SK-N-SH (cell line): ENCODE measurements around the gene SDCCAG8. TPM values are rescaled to one million over a fixed set of nuclear protein-coding genes. Genes with fewer than 3 reads are reported as not detected.
A peak's percentile ranks its signal among the peaks of the same experiment; 100 is the strongest.

Experiments used
- CTCF ChIA-PET: fragments of 300-600, 350-600 bp; formaldehyde crosslinking; extraction: SDS; loops from one replicate; lab custom pipeline; 2021; lab: Yijun Ruan, JAX
- POLR2A ChIA-PET: fragments of 350-600 bp; sonication (Branson Sonifier 250); formaldehyde crosslinking; extraction: SDS; loops from one replicate; lab custom pipeline; 2020; ENCODE audit warnings: antibody characterized with exemption, inconsistent platforms; lab: Yijun Ruan, JAX
- DNase-seq: peaks from one replicate; pipeline ENCODE4 v3.0.0; 2012
- H2AFZ ChIP-seq: fragments of 200-600 bp; sonication (generic); 2 replicates; pipeline ENCODE4 v1.8.1; 2016; ENCODE audit warnings: antibody characterized with exemption, mild to moderate bottlenecking, low read depth
- H3F3A ChIP-seq: fragments of 200-600 bp; sonication (generic); replicated peaks from 2 replicates; pipeline ENCODE3; 2016; ENCODE audit warnings: antibody characterized with exemption, mild to moderate bottlenecking; ENCODE audit not compliant: insufficient read depth
- H3K27ac ChIP-seq, 2 experiments: fragments of 200-500 bp in 1 of 2; fragments of 200-600 bp in 1 of 2; sonication (Bioruptor generic) in 1 of 2; sonication (generic), shearing (Covaris generic) in 1 of 2; 2 replicates each; pipeline versions ENCODE4 v1.5.1 to v1.6.1; 2014 to 2016; ENCODE audit warnings: low read depth in 2 of 2, inconsistent platforms in 1 of 2, low read length in 1 of 2, mild to moderate bottlenecking in 1 of 2, mixed read lengths in 1 of 2
- H3K27me3 ChIP-seq: fragments of 200-600 bp; sonication (generic), shearing (Covaris generic); 2 replicates; pipeline ENCODE4 v1.6.1; 2016; ENCODE audit warnings: mixed run types; ENCODE audit not compliant: insufficient read depth
- H3K36me3 ChIP-seq, 2 experiments: fragments of 200-500 bp in 1 of 2; fragments of 200-600 bp in 1 of 2; sonication (Bioruptor generic) in 1 of 2; sonication (generic) in 1 of 2; replicated peaks in 1 of 2; 2 replicates each; pipeline versions ENCODE3 to v1.5.1; 2014 to 2016; ENCODE audit warnings: low read length in 1 of 2, mild to moderate bottlenecking in 1 of 2; ENCODE audit not compliant: insufficient read depth in 2 of 2, control insufficient read depth in 1 of 2
- H3K4me1 ChIP-seq, 2 experiments: fragments of 200-500 bp in 1 of 2; fragments of 200-600 bp in 1 of 2; sonication (Bioruptor generic) in 1 of 2; sonication (generic), shearing (Covaris generic) in 1 of 2; 2 replicates each; pipeline versions ENCODE4 v1.5.1 to v1.6.1; 2014 to 2016; ENCODE audit warnings: low read depth in 1 of 2, low read length in 1 of 2, mixed run types in 1 of 2; ENCODE audit not compliant: insufficient read depth in 2 of 2, control insufficient read depth in 1 of 2
- H3K4me2 ChIP-seq: fragments of 200-600 bp; sonication (generic), shearing (Covaris generic); 2 replicates; pipeline ENCODE4 v1.6.1; 2017; ENCODE audit warnings: mixed run types
- H3K4me3 ChIP-seq, 2 experiments: fragments of 200-500 bp in 1 of 2; fragments of 200-600 bp in 1 of 2; sonication (Bioruptor generic) in 1 of 2; sonication (generic), shearing (Covaris generic) in 1 of 2; 2 replicates each; pipeline versions ENCODE4 v1.5.1 to v1.8.1; 2014 to 2016; ENCODE audit warnings: low read depth in 2 of 2, inconsistent platforms in 1 of 2, low read length in 1 of 2, mild to moderate bottlenecking in 1 of 2, mixed read lengths in 1 of 2, moderate library complexity in 1 of 2
- H3K79me2 ChIP-seq: fragments of 200-600 bp; sonication (generic); 2 replicates; pipeline ENCODE4 v1.8.1; 2017; ENCODE audit warnings: mild to moderate bottlenecking; ENCODE audit not compliant: insufficient read depth
- H3K9ac ChIP-seq: fragments of 200-600 bp; sonication (generic); 2 replicates; pipeline ENCODE4 v1.6.1; 2017; ENCODE audit warnings: mixed run types
- H3K9me2 ChIP-seq: fragments of 200-600 bp; sonication (generic); 2 replicates; pipeline ENCODE4 v1.6.1; 2017; ENCODE audit warnings: mixed run types
- H3K9me3 ChIP-seq: fragments of 200-600 bp; sonication (generic); 2 replicates; pipeline ENCODE4 v1.6.1; 2017; ENCODE audit warnings: mixed run types, mild to moderate bottlenecking, moderate library complexity
- H4K20me1 ChIP-seq: fragments of 200-600 bp; sonication (generic); 2 replicates; pipeline ENCODE4 v1.6.1; 2017; ENCODE audit warnings: mild to moderate bottlenecking, mixed run types; ENCODE audit not compliant: insufficient read depth
- CTCF ChIP-seq: fragments of 200-600 bp; sonication (generic); IDR thresholded peaks from 2 replicates; pipeline ENCODE4 v1.6.1; 2017; ENCODE audit warnings: antibody characterized with exemption, mild to moderate bottlenecking, moderate library complexity
- EP300 ChIP-seq, 2 experiments: IDR thresholded peaks; 2 replicates each; pipeline versions ENCODE4 v1.4.0 to v1.6.1; 2012; ENCODE audit warnings: borderline replicate concordance in 1 of 2, low read depth in 1 of 2, low read length in 1 of 2
- FOSL2 ChIP-seq: IDR thresholded peaks from 2 replicates; pipeline ENCODE4 v1.4.0; 2012; ENCODE audit warnings: low read depth, mild to moderate bottlenecking, moderate library complexity, borderline replicate concordance
- FOXM1 ChIP-seq: IDR thresholded peaks from 2 replicates; pipeline ENCODE4 v1.4.0; 2012; ENCODE audit warnings: low read depth, mild to moderate bottlenecking
- RAD21 ChIP-seq: IDR thresholded peaks from 2 replicates; pipeline ENCODE4 v1.6.1; 2012; ENCODE audit warnings: mild to moderate bottlenecking, low read length
- SIN3A ChIP-seq: IDR thresholded peaks from 2 replicates; pipeline ENCODE4 v1.6.1; 2012; ENCODE audit warnings: low read depth, mild to moderate bottlenecking, low read length, moderate library complexity, borderline replicate concordance
- USF1 ChIP-seq: IDR thresholded peaks from 2 replicates; pipeline ENCODE4 v1.4.0; 2012; ENCODE audit warnings: low read depth, borderline replicate concordance
- WGBS: methylation state at CpG from one replicate; pipeline ENCODE4 v1.1.6; 2017; ENCODE audit warnings: low lambda C conversion rate; 5-methylcytosine and 5-hydroxymethylcytosine counted together
- polyA plus RNA-seq, 3 experiments: library from polyadenylated mRNA; depleted of rRNA; stranded (reverse); fragments of >200 nt; gene quantifications; 2 replicates each; pipeline ENCODE4 v1.2.3, GENCODE V29; 2012
- TF ChIP-seq, protein P1 (sequence below): IDR thresholded peaks from 2 replicates; pipeline ENCODE4 v1.6.1; 2012; ENCODE audit warnings: mild to moderate bottlenecking, low read depth, low read length, moderate library complexity

SDCCAG8 gene
- polyA plus RNA-seq, 1 of the 3 experiments (the other 2 are of a cell fraction), result 22.7 TPM

GRCh38 chr1:243499248-243499647, 243.4 kb downstream of the SDCCAG8 start (continued):
- no peak for TF ChIP-seq CTCF
- TF ChIP-seq, all 33 proteins: peak for 0

DNA sequence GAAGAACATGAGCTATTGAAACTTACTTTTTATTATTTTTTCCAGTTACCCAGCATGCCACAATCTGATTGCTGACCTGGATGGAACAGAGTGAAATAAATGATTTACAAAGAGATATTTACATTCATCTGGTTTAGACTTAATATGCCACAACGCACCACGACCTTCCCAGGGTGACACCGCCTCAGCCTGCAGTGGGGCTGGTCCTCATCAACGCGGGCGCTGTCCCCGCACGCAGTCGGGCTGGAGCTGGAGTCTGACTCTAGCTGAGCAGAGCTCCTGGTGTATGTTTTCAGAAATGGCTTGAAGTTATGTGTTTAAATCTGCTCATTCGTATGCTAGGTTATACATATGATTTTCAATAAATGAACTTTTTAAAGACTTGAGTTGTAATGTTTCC, 243.9 kb downstream of the SDCCAG8 start:
- Histone ChIP-seq H3K4me2 (no peak overlapping the region), H3K9ac (no peak overlapping the region), H3K9me2 (no peaks in the 10 kb centered on the region), H3K4me1 (peaks cover 0 to 20% of the 10 kb centered on the region in 2 experiments; a peak in 1 of 4 replicates), H2AFZ (no peak overlapping the region), H4K20me1 (no peaks in the 10 kb centered on the region), H3K27me3 (no peaks in the 10 kb centered on the region), H3K9me3 (no peaks in the 10 kb centered on the region), H3K27ac (no peak overlapping the region; a peak in 1 of 4 replicates), H3K79me2 (no peaks in the 10 kb centered on the region), H3F3A (peaks cover 28% of the 10 kb centered on the region), H3K36me3 (peaks cover 25 to 45% of the 10 kb centered on the region in 2 experiments), H3K4me3 (no peak overlapping the region)
- TF ChIP-seq, protein P1, sequence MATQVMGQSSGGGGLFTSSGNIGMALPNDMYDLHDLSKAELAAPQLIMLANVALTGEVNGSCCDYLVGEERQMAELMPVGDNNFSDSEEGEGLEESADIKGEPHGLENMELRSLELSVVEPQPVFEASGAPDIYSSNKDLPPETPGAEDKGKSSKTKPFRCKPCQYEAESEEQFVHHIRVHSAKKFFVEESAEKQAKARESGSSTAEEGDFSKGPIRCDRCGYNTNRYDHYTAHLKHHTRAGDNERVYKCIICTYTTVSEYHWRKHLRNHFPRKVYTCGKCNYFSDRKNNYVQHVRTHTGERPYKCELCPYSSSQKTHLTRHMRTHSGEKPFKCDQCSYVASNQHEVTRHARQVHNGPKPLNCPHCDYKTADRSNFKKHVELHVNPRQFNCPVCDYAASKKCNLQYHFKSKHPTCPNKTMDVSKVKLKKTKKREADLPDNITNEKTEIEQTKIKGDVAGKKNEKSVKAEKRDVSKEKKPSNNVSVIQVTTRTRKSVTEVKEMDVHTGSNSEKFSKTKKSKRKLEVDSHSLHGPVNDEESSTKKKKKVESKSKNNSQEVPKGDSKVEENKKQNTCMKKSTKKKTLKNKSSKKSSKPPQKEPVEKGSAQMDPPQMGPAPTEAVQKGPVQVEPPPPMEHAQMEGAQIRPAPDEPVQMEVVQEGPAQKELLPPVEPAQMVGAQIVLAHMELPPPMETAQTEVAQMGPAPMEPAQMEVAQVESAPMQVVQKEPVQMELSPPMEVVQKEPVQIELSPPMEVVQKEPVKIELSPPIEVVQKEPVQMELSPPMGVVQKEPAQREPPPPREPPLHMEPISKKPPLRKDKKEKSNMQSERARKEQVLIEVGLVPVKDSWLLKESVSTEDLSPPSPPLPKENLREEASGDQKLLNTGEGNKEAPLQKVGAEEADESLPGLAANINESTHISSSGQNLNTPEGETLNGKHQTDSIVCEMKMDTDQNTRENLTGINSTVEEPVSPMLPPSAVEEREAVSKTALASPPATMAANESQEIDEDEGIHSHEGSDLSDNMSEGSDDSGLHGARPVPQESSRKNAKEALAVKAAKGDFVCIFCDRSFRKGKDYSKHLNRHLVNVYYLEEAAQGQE, result no peak
- TF ChIP-seq SIN3A, result no peak
- TF ChIP-seq RAD21, result no peak
- no peak for TF ChIP-seq EP300 (IDR thresholded peaks at IDR 0.05; ENCODE audit: borderline replicate concordance in 1 of 2, low read depth in 1 of 2, low read length in 1 of 2)
- no peak for TF ChIP-seq FOSL2
- ChIA-PET CTCF (no interaction called here), POLR2A (no interaction called here)
- 92% methylated on average over 10 of the region's 10 CpGs for WGBS
- no peak for DNase-seq

DNA sequence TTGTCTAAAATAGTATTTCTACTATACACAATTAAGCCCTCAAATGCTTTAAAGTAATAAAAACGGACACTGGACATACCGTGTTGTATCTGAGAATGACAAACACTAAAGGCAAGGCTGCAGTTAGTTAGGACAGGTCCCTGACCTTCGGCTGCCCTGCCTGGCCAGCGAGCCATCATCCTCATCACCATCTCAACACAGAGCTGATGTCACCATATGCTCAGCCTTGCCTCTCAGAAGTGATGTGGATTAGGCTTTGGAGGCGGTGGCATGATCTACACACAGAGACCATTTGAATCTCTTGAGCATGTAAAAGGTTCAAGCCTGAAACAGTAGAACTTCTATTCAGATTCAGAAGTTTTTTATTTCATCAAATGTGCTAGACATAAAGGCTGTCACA, 244.7 kb downstream of the SDCCAG8 start:
- Histone ChIP-seq H3F3A (peaks cover 28% of the 10 kb centered on the region), H3K36me3 (peaks cover 33 to 53% of the 10 kb centered on the region in 2 experiments), H3K27ac (peak overlapping the region in 1 of 2 experiments; percentile 53; a peak in 2 of 4 replicates)
- POLR2A ChIA-PET, result no interaction called here
- DNase-seq, result no peak
- WGBS, result 78% methylated on average over 5 of the region's 5 CpGs
- TF ChIP-seq USF1 (no peak), FOXM1 (no peak)
- TF ChIP-seq, protein P1, result no peak
- TF ChIP-seq, all 33 proteins: peak for 0
- Histone ChIP-seq H3K9ac (no peak overlapping the region), H3K9me2 (no peaks in the 10 kb centered on the region), H2AFZ (no peak overlapping the region), H4K20me1 (no peaks in the 10 kb centered on the region), H3K79me2 (no peaks in the 10 kb centered on the region), H3K9me3 (no peaks in the 10 kb centered on the region), H3K27me3 (no peaks in the 10 kb centered on the region), H3K4me3 (no peak overlapping the region), H3K4me1 (peaks cover 0 to 17% of the 10 kb centered on the region in 2 experiments; a peak in 1 of 4 replicates), H3K4me2 (no peak overlapping the region)
- CTCF ChIA-PET, result no interaction called here
